GM06990 (cell line): ENCODE measurements around the gene CYP51A1.
"Not testable (repeated sequence)": the region's sequence is repeated elsewhere in the genome, so short reads cannot be mapped to it uniquely, and the experiment has no call there.

Experiments used
- DNase-seq: peaks from one replicate; pipeline ENCODE4 v3.0.0-alpha.2; 2011; ENCODE audit not compliant: insufficient read length; ENCODE audit errors: extremely low read depth
- H3K27me3 ChIP-seq: replicated peaks from 2 replicates; pipeline ENCODE4 v1.6.0; 2011; ENCODE audit warnings: low read length; ENCODE audit not compliant: control insufficient read depth, insufficient read depth
- H3K36me3 ChIP-seq: 2 replicates; pipeline ENCODE4 v1.5.1; 2011; ENCODE audit warnings: low read length; ENCODE audit not compliant: control insufficient read depth, insufficient read depth
- H3K4me3 ChIP-seq: replicated peaks from 2 replicates; pipeline ENCODE4 v1.5.1; 2011; ENCODE audit warnings: low read depth, mild to moderate bottlenecking, control low read depth, low read length
- TF ChIP-seq, protein P1 (sequence below): IDR thresholded peaks from 2 replicates; pipeline ENCODE4 v1.5.1; 2011; ENCODE audit warnings: low read length, control low read depth, mild to moderate bottlenecking, inconsistent platforms; ENCODE audit not compliant: insufficient read depth, poor library complexity, severe bottlenecking

Gene CYP51A1

GRCh38 chr7:92134271-92135051 lies at the start of gene CYP51A1:
CYP51A1 (minus strand) TSS chr7:92134477; CDS start chr7:92134364, 113 bp downstream.
- DNase-seq = peak; percentile 96
- H3K36me3 ChIP-seq = no peaks in the 10 kb centered on the region; the same call in 1 of the 2 replicates
- peak within 1 kb of the TSS; percentile 96 for H3K4me3 ChIP-seq
- no peaks in the 10 kb centered on the region for H3K27me3 ChIP-seq
- TF ChIP-seq, protein P1, sequence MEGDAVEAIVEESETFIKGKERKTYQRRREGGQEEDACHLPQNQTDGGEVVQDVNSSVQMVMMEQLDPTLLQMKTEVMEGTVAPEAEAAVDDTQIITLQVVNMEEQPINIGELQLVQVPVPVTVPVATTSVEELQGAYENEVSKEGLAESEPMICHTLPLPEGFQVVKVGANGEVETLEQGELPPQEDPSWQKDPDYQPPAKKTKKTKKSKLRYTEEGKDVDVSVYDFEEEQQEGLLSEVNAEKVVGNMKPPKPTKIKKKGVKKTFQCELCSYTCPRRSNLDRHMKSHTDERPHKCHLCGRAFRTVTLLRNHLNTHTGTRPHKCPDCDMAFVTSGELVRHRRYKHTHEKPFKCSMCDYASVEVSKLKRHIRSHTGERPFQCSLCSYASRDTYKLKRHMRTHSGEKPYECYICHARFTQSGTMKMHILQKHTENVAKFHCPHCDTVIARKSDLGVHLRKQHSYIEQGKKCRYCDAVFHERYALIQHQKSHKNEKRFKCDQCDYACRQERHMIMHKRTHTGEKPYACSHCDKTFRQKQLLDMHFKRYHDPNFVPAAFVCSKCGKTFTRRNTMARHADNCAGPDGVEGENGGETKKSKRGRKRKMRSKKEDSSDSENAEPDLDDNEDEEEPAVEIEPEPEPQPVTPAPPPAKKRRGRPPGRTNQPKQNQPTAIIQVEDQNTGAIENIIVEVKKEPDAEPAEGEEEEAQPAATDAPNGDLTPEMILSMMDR = peak; percentile 15

DNA sequence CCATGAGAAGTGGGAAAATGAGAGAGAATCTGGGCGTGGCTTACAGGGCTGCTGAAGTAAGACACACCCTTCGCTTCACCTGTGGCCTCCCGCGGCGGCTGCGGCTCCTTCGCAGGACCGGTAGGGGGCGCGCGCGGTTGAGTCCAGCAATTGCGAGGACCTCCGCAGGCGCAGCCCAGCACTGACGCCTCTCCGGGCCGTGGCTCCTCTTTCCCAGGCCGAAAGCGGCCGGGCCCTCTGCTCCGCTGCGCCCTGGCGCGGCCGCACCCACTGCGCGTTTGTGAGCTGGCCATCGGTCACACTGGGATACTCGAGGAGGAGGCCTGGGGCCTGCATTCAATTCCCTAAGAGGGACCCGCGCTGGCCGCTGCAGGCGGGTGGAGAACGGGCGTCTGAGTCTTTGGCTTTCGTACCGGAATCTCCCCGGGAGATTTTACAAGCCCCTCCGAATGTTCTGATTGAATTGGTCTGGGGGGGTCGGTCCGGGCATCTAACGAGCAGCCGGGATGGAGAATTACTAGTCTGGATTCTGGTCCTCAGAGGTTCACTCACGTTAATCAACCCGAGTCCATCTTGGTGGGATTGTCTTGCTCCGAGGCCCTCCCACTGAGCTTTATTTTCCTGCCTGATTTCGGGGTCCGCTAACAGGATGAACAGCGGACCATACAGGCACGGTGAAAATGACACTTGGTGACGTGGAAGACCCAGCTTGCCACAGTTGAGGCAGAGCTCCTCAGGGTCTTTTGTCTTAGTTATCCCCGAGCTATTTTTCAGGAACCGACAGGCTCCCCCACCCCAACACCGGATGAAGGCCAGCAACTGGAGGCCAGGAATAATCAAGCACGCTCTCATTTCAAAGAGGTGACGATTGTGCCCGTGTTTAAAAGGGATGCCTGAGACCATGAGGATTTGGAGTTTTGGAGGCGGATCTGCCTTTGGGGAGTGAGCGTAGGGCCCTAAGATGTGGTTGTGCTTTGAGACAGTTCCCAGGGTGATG lies 44.9 kb upstream of the CYP51A1 start, which contains the start of gene LRRD1:
Gene LRRD1 (minus strand): TSS at position 215 of the 997 bp plus-strand sequence. CDS start 13,940 bp downstream, outside the sequence.
- DNase-seq = peak; percentile 85
- TF ChIP-seq, protein P1 = peak; percentile 95
- peak within 1 kb of the TSS; percentile 60 for H3K4me3 ChIP-seq
- no peaks in the 10 kb centered on the region for H3K36me3 ChIP-seq
- H3K27me3 ChIP-seq = no peaks in the 10 kb centered on the region

GRCh38 chr7:92177362-92177761 lies 43.1 kb upstream of the CYP51A1 start:
- no peaks in the 10 kb centered on the region for H3K27me3 ChIP-seq
- no peak overlapping the region for H3K4me3 ChIP-seq
- TF ChIP-seq, protein P1 = no peak
- H3K36me3 ChIP-seq = no peaks in the 10 kb centered on the region
- DNase-seq = no peak

- H3K27me3 ChIP-seq, DNase-seq, H3K36me3 ChIP-seq, H3K4me3 ChIP-seq: not testable (repeated sequence)
Measured at GRCh38 chr7:92169529-92169928, 35.3 kb upstream of the CYP51A1 start.

DNA sequence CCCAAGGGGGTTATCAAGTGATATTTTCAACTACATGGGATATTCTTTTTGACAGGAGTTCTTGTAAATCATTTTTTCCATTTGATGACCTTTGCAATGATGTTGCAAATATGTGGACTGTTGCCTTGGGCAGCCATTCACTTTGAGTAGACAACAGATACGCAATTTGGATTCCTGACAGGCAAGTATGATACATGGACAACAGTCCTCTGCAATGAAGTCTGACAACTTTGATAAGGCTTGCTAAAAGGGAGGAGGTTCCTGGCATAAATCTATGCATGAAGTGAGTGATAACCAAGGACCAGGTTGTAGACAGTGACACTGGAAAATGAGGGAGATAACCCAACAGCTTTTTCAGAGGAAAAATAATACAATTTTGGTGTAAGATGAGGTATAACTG lies 27.0 kb upstream of the CYP51A1 start:
- TF ChIP-seq, protein P1 = no peak
- no peaks in the 10 kb centered on the region for H3K27me3 ChIP-seq
- DNase-seq = no peak

More for the DNA sequence above, 27.0 kb upstream of the CYP51A1 start:
- Histone ChIP-seq H3K36me3 (no peaks in the 10 kb centered on the region), H3K4me3 (no peak overlapping the region)
